Duodenal mucosa (tissue), 2 donors: ENCODE measurements around the gene SLC22A8.

Source experiments
- H3K27ac ChIP-seq: one replicate; pipeline ENCODE4 v1.7.0; 2013; ENCODE audit warnings: low read depth, low read length
- H3K27me3 ChIP-seq, 2 donors: one replicate each; pipeline ENCODE4 v1.7.0; 2013; ENCODE audit warnings: low read length in 2 of 2, control low read depth in 1 of 2; ENCODE audit not compliant: insufficient read depth in 2 of 2, control insufficient read depth in 1 of 2
- H3K36me3 ChIP-seq, 2 donors: one replicate each; pipeline ENCODE4 v1.7.0; 2013; ENCODE audit warnings: low read length in 2 of 2, control low read depth in 1 of 2; ENCODE audit not compliant: insufficient read depth in 2 of 2, control insufficient read depth in 1 of 2
- H3K4me1 ChIP-seq, 2 donors: one replicate each; pipeline ENCODE4 v1.7.0; 2013; ENCODE audit warnings: low read length in 2 of 2, control low read depth in 1 of 2; ENCODE audit not compliant: insufficient read depth in 2 of 2, control insufficient read depth in 1 of 2
- H3K4me3 ChIP-seq, 2 donors: one replicate each; pipeline ENCODE4 v1.7.0; 2013; ENCODE audit warnings: low read length in 2 of 2, low read depth in 1 of 2
- H3K9ac ChIP-seq, 2 donors: one replicate each; pipeline ENCODE4 v1.7.0; 2013; ENCODE audit warnings: low read length in 2 of 2, low read depth in 1 of 2
- H3K9me3 ChIP-seq, 2 donors: one replicate each; pipeline ENCODE4 v1.7.0; 2013; ENCODE audit warnings: low read length in 2 of 2, control low read depth in 1 of 2; ENCODE audit not compliant: control insufficient read depth in 1 of 2

The SLC22A8 gene

DNA sequence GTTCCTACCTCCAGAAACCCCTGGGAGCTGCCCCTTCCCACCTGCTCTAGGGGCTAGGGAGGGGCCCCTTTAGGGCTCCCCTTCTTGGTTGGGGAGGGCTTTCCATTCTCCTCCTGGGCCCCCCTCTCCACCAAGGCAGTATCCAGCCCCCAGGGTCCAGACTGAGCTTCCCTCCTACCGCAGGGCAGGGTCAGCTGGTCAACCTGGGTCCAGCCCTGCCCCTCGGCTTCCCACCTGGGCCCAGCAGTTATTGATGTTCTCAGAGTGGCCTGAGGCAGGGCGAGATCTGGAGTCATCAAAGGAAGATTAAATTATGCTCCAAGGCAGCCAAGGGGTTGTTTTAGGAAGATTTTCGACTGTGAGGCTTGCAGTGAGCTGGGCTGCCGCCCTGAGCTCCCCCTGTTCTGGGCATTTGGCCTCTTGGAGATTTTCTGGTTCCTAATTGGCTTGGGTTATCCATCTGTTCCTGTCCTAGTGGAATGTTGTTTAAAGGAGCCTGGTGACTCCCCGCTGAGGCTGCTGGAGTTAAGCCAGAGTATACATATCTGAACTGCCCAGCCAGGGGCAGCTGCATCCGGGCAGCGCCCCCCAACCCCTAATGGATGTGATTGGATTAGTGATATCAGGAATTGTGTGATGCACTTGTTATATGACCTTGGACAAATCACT lies 1.8 kb upstream of the SLC22A8 start:
- H3K27me3 ChIP-seq: peaks cover 0 to 14% of the 10 kb centered on the region in 2 donors
- H3K4me1 ChIP-seq: no peaks in the 10 kb centered on the region
- H3K4me3 ChIP-seq: no peak overlapping the region
- no peak overlapping the region for H3K9ac ChIP-seq
- no peaks in the 10 kb centered on the region for H3K9me3 ChIP-seq
- no peak overlapping the region for H3K27ac ChIP-seq
- H3K36me3 ChIP-seq: no peaks in the 10 kb centered on the region

DNA sequence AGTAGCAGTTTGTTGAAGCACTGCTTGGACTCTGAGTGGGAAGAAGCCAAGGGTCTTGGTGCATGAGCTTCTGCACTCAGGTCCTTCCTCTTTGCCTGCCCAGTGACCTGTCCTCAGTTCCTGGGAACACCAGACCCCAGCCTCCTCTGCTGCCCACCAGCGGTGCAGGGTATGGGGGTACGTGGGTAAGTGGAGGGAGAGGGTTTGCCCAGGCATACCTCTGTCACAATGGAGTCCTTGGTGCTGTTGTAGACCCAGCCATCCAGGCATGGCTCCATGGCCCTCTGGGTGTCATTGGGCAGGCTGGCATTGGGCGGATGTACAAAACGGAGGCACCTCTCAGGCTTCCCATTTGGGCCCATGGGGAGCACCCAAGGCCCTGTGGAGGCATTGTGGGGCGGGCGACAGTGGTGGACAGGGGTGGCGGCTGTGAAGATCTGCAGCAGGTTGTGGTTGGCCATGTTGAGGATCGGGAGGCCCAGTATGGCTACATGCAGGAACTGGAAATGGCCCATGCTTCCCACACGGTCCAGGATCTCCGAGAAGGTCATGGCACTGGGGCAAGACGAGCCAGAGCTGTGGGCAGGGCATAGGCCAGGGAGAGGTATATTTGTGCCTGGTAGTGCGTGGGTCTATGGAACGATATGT lies 1.1 kb downstream of the SLC22A8 start:
- Histone ChIP-seq H3K36me3 (no peaks in the 10 kb centered on the region), H3K9me3 (no peaks in the 10 kb centered on the region), H3K27me3 (peaks cover 5 to 14% of the 10 kb centered on the region in 2 donors), H3K9ac (no peak overlapping the region), H3K4me3 (no peak overlapping the region), H3K4me1 (no peaks in the 10 kb centered on the region), H3K27ac (no peak overlapping the region)

DNA sequence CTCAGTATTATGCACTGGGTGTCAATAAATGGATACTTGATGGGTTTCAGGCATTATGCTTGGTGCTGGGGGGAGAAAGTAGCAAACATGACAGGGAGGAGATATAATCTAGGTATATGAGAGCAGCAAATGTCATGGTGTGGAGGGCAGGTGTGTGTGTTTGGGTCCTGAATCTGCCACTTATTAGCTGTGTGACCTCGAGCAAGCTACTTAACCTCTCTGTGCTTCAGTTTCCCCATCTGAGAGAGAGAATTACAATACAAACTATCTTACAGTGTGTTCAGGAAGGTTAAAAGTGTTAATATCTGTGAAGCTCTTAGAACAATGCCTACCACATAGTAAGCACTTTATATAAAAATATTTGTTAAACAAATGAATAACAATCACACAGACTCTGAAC lies 2.8 kb downstream of the SLC22A8 start:
- Histone ChIP-seq H3K27ac (no peak overlapping the region), H3K4me3 (no peak overlapping the region), H3K4me1 (no peaks in the 10 kb centered on the region), H3K9me3 (no peaks in the 10 kb centered on the region), H3K9ac (no peak overlapping the region), H3K27me3 (peaks cover 5 to 7% of the 10 kb centered on the region in 2 donors), H3K36me3 (no peaks in the 10 kb centered on the region)

DNA sequence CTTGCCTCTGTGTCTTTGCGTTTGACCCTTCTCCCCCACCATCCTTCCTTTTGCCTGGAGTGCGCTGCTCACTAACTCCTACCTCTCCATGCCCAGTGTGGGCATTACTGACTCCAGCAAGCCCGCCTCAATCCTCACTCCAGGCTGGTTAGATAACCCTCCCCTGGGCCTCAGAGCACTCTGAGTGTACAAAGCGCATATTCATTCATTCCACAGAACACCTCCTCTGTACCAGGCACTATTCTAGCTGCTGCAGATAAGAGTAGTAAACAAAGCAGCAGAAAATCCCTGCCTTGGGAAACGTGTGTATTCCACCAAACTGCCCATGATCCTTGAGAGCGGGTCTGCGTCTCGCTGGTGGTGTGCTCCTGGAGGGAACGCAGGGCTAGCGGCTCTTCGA lies 3.2 kb downstream of the SLC22A8 start:
- Histone ChIP-seq H3K4me3 (no peak overlapping the region), H3K9ac (no peak overlapping the region), H3K27ac (no peak overlapping the region)

DNA sequence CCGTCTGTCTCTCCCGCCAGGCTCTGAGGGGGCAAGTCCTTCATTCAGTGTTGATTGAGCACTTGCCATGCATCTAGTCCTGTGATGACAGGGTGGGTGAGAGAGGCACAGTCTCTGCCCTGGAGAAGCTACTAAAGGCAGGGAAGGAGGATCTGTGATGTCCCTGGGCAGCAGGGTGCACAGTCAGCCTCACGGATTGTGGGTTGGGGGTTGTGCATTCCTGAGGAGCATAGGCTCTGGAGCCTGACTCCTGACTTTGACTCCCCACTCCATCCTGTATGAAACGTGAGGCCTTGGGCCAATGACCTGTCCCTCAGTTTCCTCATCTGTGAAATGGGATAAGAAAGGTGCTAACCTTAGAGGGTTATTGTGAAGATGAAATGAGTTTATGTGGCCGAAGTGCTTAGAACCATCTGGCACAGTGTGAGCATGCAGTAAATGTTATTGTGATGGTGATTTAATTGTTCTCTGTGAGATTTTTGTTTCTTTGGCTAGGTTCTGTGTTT lies 4.7 kb downstream of the SLC22A8 start:
- no peak overlapping the region for H3K9ac ChIP-seq
- no peaks in the 10 kb centered on the region for H3K9me3 ChIP-seq
- no peak overlapping the region for H3K4me3 ChIP-seq
- peaks cover under 1 to 5% of the 10 kb centered on the region in 2 donors for H3K27me3 ChIP-seq
- no peaks in the 10 kb centered on the region for H3K36me3 ChIP-seq
- H3K4me1 ChIP-seq: no peaks in the 10 kb centered on the region
- H3K27ac ChIP-seq: no peak overlapping the region

More for the DNA sequence above, 3.2 kb downstream of the SLC22A8 start:
- H3K9me3 ChIP-seq: no peaks in the 10 kb centered on the region
- H3K36me3 ChIP-seq: no peaks in the 10 kb centered on the region
- H3K4me1 ChIP-seq: no peaks in the 10 kb centered on the region
- peaks cover 5 to 6% of the 10 kb centered on the region in 2 donors for H3K27me3 ChIP-seq

DNA sequence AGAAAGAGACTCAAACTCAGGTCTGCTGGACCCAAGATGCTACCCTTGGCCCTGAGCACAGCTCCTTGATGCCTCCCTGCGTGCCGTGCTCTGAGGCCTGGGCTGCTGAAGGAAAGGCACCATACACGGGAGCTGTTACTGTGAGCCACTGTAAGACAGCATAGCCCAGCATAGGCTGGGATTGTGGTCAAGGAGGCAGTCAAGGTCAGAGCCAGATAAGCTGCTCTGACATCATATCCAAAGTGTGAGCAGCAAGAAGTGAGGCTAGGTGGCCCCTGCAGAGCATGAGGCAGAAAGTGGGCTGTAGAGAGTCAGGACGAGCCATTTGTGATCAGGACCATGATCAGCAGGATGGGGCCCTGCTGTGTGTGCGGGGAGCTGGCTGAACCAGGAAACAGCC lies 7.7 kb downstream of the SLC22A8 start:
- peaks cover 0 to 5% of the 10 kb centered on the region in 2 donors for H3K27me3 ChIP-seq
- H3K27ac ChIP-seq: no peak overlapping the region
- no peak overlapping the region for H3K9ac ChIP-seq
- no peaks in the 10 kb centered on the region for H3K36me3 ChIP-seq
- no peaks in the 10 kb centered on the region for H3K9me3 ChIP-seq
- no peaks in the 10 kb centered on the region for H3K4me1 ChIP-seq
- no peak overlapping the region for H3K4me3 ChIP-seq

DNA sequence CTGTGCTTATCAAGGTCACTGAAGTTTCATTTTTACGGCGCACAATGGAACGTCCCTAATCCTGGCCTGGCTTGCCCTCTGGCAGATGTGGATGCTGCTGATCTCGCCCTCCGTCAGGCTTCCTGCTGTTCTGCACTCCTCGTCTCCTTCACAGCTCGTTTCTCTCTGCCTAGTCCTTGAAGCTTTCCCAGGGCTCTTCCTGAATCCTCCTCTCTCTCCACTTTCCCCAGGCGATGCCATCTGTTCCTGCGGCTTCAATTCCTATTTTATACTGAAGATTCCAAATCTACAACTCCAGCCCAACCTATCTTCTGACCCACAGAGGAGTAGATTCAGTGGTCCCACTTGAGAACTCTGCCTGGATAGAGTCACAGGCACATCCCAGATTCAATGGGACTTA lies 14.2 kb downstream of the SLC22A8 start:
- Histone ChIP-seq H3K27ac (no peak overlapping the region), H3K4me3 (no peak overlapping the region), H3K4me1 (no peaks in the 10 kb centered on the region), H3K9me3 (no peaks in the 10 kb centered on the region), H3K36me3 (no peaks in the 10 kb centered on the region), H3K27me3 (peaks cover 0 to 2% of the 10 kb centered on the region in 2 donors), H3K9ac (no peak overlapping the region)

DNA sequence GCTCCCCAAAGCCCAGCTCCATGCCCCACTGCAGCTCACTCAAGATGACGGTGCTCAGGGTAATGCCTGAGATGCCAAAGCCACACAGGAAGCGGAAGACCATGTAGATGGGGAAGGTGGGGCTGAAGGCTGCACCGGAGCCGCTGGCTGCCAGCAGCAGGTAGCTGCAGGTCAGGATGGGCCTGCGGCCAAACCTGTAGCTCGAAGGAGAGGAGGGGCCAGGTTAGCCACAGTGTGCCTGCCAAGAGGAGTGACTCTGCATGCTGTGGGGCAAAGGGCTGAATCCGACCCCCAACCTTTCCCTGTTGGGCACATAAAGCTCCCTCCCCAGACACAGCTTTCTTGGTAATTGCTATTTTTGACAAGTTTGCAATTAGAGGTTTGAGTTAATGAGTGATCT lies 16.0 kb downstream of the SLC22A8 start:
- H3K9ac ChIP-seq: no peak overlapping the region
- H3K9me3 ChIP-seq: no peaks in the 10 kb centered on the region
- H3K4me3 ChIP-seq: no peak overlapping the region
- no peaks in the 10 kb centered on the region for H3K4me1 ChIP-seq
- H3K27me3 ChIP-seq: peaks cover 0 to 4% of the 10 kb centered on the region in 2 donors
- H3K36me3 ChIP-seq: no peaks in the 10 kb centered on the region
- H3K27ac ChIP-seq: no peak overlapping the region

DNA sequence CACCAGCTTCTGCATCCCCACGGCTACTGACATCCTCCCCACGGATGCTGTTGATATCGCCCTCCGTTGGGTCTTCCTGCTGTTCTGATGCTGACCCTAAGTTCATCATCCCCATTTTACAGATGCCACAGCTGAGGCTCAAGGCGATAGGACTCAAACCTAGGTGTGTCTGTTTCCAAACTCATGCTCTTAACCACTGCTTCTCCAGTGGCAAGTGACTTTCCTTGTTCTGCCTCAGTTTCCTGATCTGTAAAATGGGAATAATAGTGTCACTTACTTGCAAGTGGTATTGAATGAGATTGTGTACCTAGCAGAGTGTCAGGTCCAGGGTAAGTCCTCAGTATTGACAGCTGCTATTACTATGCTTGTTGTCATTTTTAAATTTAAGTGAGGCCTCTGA lies 16.5 kb downstream of the SLC22A8 start:
- H3K4me1 ChIP-seq: no peaks in the 10 kb centered on the region
- H3K9me3 ChIP-seq: no peaks in the 10 kb centered on the region
- no peak overlapping the region for H3K4me3 ChIP-seq
- H3K36me3 ChIP-seq: no peaks in the 10 kb centered on the region
- no peak overlapping the region for H3K27ac ChIP-seq
- peaks cover 0 to 4% of the 10 kb centered on the region in 2 donors for H3K27me3 ChIP-seq
- no peak overlapping the region for H3K9ac ChIP-seq

DNA sequence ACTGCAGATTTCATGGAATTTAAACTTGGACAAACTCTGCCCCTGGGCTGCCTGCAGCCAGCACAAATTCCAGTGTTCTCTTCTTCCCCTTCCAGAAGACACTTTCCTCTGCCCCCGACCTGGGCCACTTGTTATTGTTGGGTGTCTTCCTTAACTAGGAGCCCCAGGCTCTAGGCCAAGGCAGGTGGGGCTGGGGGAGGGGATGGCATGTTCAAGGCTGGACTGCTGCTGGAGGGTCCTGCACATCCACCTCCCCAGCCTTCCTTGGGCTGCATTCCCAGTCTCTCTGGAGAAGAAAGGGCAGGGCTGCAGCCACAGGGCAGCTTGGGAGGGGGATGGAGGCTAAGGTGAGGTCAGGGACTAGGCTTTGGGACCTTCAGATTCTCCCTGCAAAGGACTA lies 19.4 kb downstream of the SLC22A8 start:
- Histone ChIP-seq H3K27ac (no peak overlapping the region), H3K27me3 (peaks cover 4 to 9% of the 10 kb centered on the region in 2 donors), H3K36me3 (no peaks in the 10 kb centered on the region), H3K9me3 (no peaks in the 10 kb centered on the region), H3K4me3 (no peak overlapping the region), H3K9ac (no peak overlapping the region), H3K4me1 (no peaks in the 10 kb centered on the region)
